ENCODE results near the gene SH2D7.

Gene SH2D7

DNA sequence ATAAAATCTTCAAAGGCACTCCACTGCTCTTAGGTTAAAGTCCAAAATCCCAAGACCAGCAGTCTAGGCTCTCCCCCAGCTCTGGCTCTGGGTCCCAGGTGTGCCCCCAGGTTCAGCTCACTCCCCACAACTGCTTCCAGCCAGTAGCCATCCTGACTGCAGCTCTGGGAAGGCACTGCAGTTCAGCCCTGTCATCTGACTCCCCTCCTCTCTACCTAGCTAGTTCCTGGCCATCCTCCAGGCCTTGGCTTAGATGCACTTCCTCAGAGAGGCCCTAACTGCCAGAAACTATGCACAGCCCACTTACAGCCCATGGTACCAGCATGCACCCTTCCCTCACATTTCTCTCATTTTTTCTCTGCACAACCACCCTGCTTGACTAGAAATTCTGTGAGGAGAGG lies 40.4 kb upstream of the SH2D7 start:
- peak overlapping the region; percentile 37 for H3K27ac ChIP-seq (ENCODE audit: low read length)

DNA sequence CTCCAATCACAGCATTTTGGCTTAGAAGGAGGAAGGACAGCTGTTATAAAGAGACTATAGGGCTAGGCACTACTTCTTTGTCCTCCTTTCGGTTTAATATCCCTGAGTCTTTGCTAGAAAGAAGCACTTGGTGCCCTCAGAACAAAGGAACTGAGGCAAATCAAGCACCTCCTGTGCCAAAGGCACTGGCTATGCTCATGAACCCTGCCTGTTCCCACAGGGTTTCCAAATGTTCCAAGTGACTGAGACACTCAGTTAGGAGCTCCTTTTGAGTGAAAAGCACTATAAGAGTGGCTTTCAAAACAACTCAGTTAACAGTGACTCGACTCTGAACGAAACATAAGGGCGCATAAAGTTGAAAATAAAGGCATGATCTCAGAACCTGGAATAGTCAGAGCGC lies 39.8 kb upstream of the SH2D7 start:
- no peaks in the 10 kb centered on the region for H3K27me3 ChIP-seq (ENCODE audit: low read depth, low read length)
- no peaks in the 10 kb centered on the region for H3K9me3 ChIP-seq (ENCODE audit: control insufficient read depth in 1 of 2, low read length in 2 of 2)
- H3K4me1 ChIP-seq (ENCODE audit: control insufficient read depth in 1 of 2, insufficient read depth in 2 of 2, low read length in 2 of 2), result peaks cover 64 to 67% of the 10 kb centered on the region in 2 donors
- H3K27ac ChIP-seq (ENCODE audit: low read length), result peak overlapping the region; percentile 37
- H3K36me3 ChIP-seq (ENCODE audit: control insufficient read depth in 1 of 2, insufficient read depth in 2 of 2, low read length in 2 of 2), result peaks cover 0 to 22% of the 10 kb centered on the region in 2 donors
- no peak overlapping the region for H3K4me3 ChIP-seq (ENCODE audit: low read depth in 1 of 2, low read length in 2 of 2)

More for the DNA sequence above, 40.4 kb upstream of the SH2D7 start:
- H3K4me1 ChIP-seq (ENCODE audit: control insufficient read depth in 1 of 2, insufficient read depth in 2 of 2, low read length in 2 of 2), result peaks cover 68% of the 10 kb centered on the region in 2 donors
- H3K9me3 ChIP-seq (ENCODE audit: control insufficient read depth in 1 of 2, low read length in 2 of 2), result no peaks in the 10 kb centered on the region
- no peak overlapping the region for H3K4me3 ChIP-seq (ENCODE audit: low read depth in 1 of 2, low read length in 2 of 2)
- H3K27me3 ChIP-seq (ENCODE audit: low read depth, low read length), result no peaks in the 10 kb centered on the region
- H3K36me3 ChIP-seq (ENCODE audit: control insufficient read depth in 1 of 2, insufficient read depth in 2 of 2, low read length in 2 of 2), result peaks cover 0 to 22% of the 10 kb centered on the region in 2 donors

DNA sequence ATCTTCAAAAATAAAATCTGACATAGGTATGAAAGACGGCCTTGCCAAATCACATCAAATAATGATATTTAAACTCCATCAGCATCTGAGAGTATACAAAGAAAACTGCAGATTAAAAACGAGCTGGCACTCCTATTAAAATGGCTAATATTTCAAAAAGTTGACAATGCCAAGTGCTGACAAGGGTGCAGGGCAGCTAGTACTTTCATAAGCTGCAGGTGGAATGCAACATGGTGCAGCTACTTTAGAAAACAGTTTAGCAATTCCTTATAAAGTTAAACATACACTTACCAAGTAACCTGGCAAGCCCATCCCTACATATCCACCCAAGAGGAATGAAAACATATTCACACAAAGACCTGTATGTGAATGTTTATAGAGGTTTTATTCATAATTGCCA lies 37.8 kb upstream of the SH2D7 start:
- Histone ChIP-seq H3K36me3 (ENCODE audit: control insufficient read depth in 1 of 2, insufficient read depth in 2 of 2, low read length in 2 of 2) (peaks cover 0 to 22% of the 10 kb centered on the region in 2 donors), H3K4me1 (ENCODE audit: control insufficient read depth in 1 of 2, insufficient read depth in 2 of 2, low read length in 2 of 2) (peaks cover 59 to 60% of the 10 kb centered on the region in 2 donors), H3K9me3 (ENCODE audit: control insufficient read depth in 1 of 2, low read length in 2 of 2) (no peaks in the 10 kb centered on the region), H3K4me3 (ENCODE audit: low read depth in 1 of 2, low read length in 2 of 2) (no peak overlapping the region), H3K27me3 (ENCODE audit: low read depth, low read length) (no peaks in the 10 kb centered on the region), H3K27ac (ENCODE audit: low read length) (no peak overlapping the region)

DNA sequence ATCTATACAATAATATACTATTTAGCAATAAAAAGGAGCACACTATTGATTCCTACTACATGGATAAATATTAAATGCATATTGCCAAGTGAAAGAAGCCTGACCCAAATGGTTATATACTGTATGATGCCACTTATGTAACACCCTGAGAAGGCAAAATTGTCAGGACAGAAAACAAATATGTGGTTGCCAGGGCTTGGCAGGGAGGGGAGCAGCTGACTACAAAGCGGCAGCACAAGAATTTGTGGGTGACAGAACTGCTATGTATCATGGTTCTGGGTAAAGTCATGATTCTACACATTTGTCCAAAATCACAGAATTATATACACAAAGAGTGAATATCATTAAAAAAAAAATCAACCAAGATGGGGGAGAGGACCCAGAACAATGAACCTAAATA lies 37.4 kb upstream of the SH2D7 start:
- H3K27me3 ChIP-seq (ENCODE audit: low read depth, low read length), result no peaks in the 10 kb centered on the region
- H3K4me3 ChIP-seq (ENCODE audit: low read depth in 1 of 2, low read length in 2 of 2), result no peak overlapping the region
- H3K27ac ChIP-seq (ENCODE audit: low read length), result no peak overlapping the region
- no peaks in the 10 kb centered on the region for H3K9me3 ChIP-seq (ENCODE audit: control insufficient read depth in 1 of 2, low read length in 2 of 2)
- H3K4me1 ChIP-seq (ENCODE audit: control insufficient read depth in 1 of 2, insufficient read depth in 2 of 2, low read length in 2 of 2), result peaks cover 57 to 59% of the 10 kb centered on the region in 2 donors
- peaks cover 0 to 22% of the 10 kb centered on the region in 2 donors for H3K36me3 ChIP-seq (ENCODE audit: control insufficient read depth in 1 of 2, insufficient read depth in 2 of 2, low read length in 2 of 2)

DNA sequence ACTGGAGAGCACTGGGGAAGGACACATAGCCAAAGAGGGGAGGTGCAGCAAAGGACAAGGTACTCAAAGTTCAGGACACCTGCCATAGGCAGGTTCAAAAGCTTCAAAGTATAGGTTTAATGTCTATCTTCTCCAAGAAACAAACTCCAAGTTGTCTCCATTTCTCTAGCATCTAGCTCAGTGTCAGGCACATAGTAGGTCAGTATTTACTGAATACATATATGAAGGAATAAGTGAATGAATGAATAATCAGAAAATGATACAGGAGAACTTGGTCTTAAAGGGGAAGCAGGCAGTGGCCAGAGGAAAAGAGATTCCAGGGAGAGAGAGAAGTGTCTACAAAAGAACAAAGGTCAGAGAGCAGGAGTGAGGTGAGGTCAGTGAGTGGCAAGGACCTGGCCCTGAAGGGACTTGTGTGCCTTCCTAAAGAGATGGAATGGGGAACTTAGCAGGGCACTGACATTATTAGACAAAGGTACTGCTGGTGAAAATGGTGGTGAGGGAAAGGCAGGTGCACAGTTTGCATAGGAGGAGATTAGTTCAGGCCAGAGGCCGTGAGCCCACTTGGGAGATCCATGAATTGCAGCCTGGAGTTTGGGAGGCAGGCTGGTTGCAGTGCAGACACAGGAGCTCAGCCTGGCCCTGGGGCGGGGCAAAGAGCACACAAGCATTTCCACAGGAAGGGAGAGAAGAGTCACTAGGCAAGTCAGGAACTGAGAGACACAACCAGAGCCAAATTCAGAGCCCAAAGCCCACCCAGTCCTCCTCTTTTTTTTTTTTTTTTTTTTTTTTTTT lies 36.2 kb upstream of the SH2D7 start:
- Histone ChIP-seq H3K9me3 (ENCODE audit: control insufficient read depth in 1 of 2, low read length in 2 of 2) (no peaks in the 10 kb centered on the region), H3K4me1 (ENCODE audit: control insufficient read depth in 1 of 2, insufficient read depth in 2 of 2, low read length in 2 of 2) (peaks cover 46 to 52% of the 10 kb centered on the region in 2 donors), H3K27ac (ENCODE audit: low read length) (peak overlapping the region; percentile 71), H3K36me3 (ENCODE audit: control insufficient read depth in 1 of 2, insufficient read depth in 2 of 2, low read length in 2 of 2) (peaks cover 0 to 22% of the 10 kb centered on the region in 2 donors), H3K27me3 (ENCODE audit: low read depth, low read length) (no peaks in the 10 kb centered on the region), H3K4me3 (ENCODE audit: low read depth in 1 of 2, low read length in 2 of 2) (no peak overlapping the region)

DNA sequence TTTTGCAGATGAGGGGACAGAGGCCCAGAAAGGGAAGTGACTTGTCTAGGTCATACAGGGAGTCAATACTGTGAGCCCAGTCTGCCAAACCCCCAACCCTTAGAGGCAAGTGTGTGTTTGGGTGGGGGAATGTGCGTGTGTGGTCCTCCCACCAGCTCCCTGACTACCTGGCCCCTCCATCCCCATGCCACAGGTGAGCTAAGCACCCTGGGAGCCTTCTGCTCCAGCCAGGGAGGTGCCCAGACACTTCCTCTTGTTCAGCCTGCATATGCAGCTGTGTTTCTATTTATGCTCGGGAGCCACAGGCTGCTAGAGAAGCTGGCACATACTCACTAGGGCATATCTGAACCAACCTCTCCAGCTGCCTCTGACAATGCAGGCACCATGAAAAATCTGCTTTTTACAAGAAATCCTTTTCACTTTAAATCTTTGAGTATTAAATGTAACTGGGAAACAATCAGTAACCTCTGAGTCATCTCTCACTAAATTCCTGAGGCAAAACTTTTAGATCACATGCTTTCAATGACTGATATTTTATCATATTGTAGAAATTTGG lies 35.6 kb upstream of the SH2D7 start:
- Histone ChIP-seq H3K36me3 (ENCODE audit: control insufficient read depth in 1 of 2, insufficient read depth in 2 of 2, low read length in 2 of 2) (peaks cover 0 to 22% of the 10 kb centered on the region in 2 donors), H3K4me1 (ENCODE audit: control insufficient read depth in 1 of 2, insufficient read depth in 2 of 2, low read length in 2 of 2) (peaks cover 45% of the 10 kb centered on the region in 2 donors), H3K27ac (ENCODE audit: low read length) (peak overlapping the region; percentile 71), H3K4me3 (ENCODE audit: low read depth in 1 of 2, low read length in 2 of 2) (peak overlapping the region in 1 of 2 donors; percentile 9), H3K9me3 (ENCODE audit: control insufficient read depth in 1 of 2, low read length in 2 of 2) (no peaks in the 10 kb centered on the region), H3K27me3 (ENCODE audit: low read depth, low read length) (no peaks in the 10 kb centered on the region)

DNA sequence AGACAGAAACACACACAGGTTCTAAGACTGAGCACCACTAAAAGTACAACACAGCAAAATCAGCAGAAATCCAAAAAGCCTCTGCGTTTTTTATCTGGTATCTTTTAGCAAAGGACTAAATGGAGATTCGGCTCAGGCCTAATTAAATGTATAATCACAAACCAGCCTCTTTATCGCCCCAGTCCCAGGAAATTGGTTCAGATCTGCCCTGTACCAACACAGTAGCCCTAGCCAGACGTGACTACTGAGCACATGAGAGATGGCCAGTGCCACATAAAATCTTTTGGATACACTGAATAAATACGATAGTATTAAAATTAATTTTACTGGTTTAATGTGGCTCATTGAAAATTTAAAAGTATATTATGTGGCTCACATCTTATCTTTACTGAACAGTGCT lies 34.6 kb upstream of the SH2D7 start:
- peak overlapping the region; percentile 44 for H3K27ac ChIP-seq (ENCODE audit: low read length)
- H3K27me3 ChIP-seq (ENCODE audit: low read depth, low read length), result no peaks in the 10 kb centered on the region
- H3K4me3 ChIP-seq (ENCODE audit: low read depth in 1 of 2, low read length in 2 of 2), result no peak overlapping the region
- peaks cover 0 to 14% of the 10 kb centered on the region in 2 donors for H3K36me3 ChIP-seq (ENCODE audit: control insufficient read depth in 1 of 2, insufficient read depth in 2 of 2, low read length in 2 of 2)
- H3K4me1 ChIP-seq (ENCODE audit: control insufficient read depth in 1 of 2, insufficient read depth in 2 of 2, low read length in 2 of 2), result peaks cover 40 to 45% of the 10 kb centered on the region in 2 donors
- H3K9me3 ChIP-seq (ENCODE audit: control insufficient read depth in 1 of 2, low read length in 2 of 2), result no peaks in the 10 kb centered on the region

DNA sequence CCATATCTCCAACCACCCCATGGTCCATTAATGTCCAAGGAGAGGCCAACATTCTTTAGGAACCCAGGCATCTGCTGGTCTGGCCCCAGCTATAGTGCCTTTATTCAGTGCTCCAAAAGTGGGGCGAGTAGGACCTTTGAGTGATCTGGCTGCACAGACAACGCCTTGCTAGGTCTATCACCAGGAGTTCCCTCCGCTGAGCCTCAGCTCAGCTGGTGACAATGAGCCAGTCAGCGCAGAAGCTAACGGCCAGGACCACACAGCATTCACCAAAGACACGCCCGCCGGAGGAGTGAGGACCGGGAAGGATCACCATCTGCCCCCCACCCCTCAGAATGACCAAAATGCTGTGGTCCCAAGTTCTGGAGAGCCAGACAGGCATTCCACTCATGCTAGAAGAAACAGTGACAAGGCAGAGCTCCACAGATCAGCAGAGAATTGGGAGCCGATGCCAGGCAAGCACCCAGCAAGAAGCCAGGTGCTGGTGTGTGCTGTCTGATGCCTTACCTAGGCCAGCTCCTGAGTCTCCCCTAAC lies 33.9 kb upstream of the SH2D7 start:
- Histone ChIP-seq H3K27me3 (ENCODE audit: low read depth, low read length) (no peaks in the 10 kb centered on the region), H3K4me3 (ENCODE audit: low read depth in 1 of 2, low read length in 2 of 2) (no peak overlapping the region), H3K27ac (ENCODE audit: low read length) (peak overlapping the region; percentile 19), H3K9me3 (ENCODE audit: control insufficient read depth in 1 of 2, low read length in 2 of 2) (no peaks in the 10 kb centered on the region), H3K4me1 (ENCODE audit: control insufficient read depth in 1 of 2, insufficient read depth in 2 of 2, low read length in 2 of 2) (peaks cover 44 to 50% of the 10 kb centered on the region in 2 donors), H3K36me3 (ENCODE audit: control insufficient read depth in 1 of 2, insufficient read depth in 2 of 2, low read length in 2 of 2) (peaks cover 0 to 7% of the 10 kb centered on the region in 2 donors)

DNA sequence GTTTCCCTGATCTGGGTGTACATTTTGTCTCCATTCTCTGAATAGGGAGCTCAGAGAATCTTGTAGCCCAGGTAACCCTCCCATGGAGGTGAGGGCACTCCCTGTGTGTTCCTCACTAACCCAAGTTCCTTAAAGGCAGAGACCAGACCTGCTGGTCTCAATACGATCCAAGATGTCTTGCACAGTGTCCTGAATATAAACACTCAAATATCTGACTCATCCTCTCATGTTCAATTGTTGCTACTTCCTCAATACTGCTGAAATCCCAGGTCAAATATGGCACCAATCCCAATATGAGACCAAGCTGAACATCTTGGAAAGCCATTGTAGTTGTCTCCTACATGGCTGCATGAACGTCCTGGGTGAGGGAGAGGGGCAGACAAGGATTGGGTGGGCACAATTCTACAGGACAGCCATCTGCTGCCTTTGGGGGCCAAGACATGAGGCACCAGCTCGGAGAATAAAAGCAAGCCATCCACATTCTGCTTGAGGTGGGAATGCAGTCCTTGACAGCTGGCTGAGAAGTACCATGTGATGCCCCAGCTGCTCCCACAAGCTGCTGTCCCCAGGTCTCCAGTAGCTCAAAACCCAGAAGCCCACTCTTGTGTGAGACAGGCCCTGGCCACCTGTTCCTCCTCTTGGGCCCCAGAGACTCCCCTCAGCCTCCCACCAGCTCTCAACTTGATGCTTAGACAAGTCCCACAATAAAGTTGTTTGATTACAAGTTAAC lies 33.1 kb upstream of the SH2D7 start:
- Histone ChIP-seq H3K4me3 (ENCODE audit: low read depth in 1 of 2, low read length in 2 of 2) (no peak overlapping the region), H3K27ac (ENCODE audit: low read length) (peak overlapping the region; percentile 48), H3K9me3 (ENCODE audit: control insufficient read depth in 1 of 2, low read length in 2 of 2) (no peaks in the 10 kb centered on the region), H3K27me3 (ENCODE audit: low read depth, low read length) (no peaks in the 10 kb centered on the region), H3K36me3 (ENCODE audit: control insufficient read depth in 1 of 2, insufficient read depth in 2 of 2, low read length in 2 of 2) (no peaks in the 10 kb centered on the region), H3K4me1 (ENCODE audit: control insufficient read depth in 1 of 2, insufficient read depth in 2 of 2, low read length in 2 of 2) (peaks cover 52 to 58% of the 10 kb centered on the region in 2 donors)

DNA sequence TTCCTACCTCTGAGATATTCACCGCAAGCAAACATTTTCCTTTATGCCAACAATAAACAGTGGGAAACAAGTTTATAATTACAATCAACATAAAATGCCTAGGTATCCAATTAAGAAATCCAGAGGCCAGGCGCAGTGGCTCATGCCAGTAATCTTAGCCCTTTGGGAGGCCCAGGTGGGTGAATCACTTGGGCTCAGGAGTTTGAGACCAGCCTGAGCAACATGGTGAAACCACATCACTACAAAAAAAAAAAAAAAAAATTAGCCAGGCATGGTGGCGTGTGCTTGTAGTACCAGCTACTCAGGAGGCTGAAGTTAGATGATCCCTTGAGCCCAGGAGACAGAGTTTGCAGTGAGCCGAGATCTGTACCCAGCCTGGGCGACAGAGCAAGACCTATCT lies 32.1 kb upstream of the SH2D7 start:
- Histone ChIP-seq H3K9me3 (ENCODE audit: control insufficient read depth in 1 of 2, low read length in 2 of 2) (no peaks in the 10 kb centered on the region), H3K27me3 (ENCODE audit: low read depth, low read length) (no peaks in the 10 kb centered on the region), H3K4me1 (ENCODE audit: control insufficient read depth in 1 of 2, insufficient read depth in 2 of 2, low read length in 2 of 2) (peaks cover 54 to 68% of the 10 kb centered on the region in 2 donors), H3K27ac (ENCODE audit: low read length) (peak overlapping the region; percentile 48), H3K36me3 (ENCODE audit: control insufficient read depth in 1 of 2, insufficient read depth in 2 of 2, low read length in 2 of 2) (peaks cover 0 to 4% of the 10 kb centered on the region in 2 donors), H3K4me3 (ENCODE audit: low read depth in 1 of 2, low read length in 2 of 2) (no peak overlapping the region)

DNA sequence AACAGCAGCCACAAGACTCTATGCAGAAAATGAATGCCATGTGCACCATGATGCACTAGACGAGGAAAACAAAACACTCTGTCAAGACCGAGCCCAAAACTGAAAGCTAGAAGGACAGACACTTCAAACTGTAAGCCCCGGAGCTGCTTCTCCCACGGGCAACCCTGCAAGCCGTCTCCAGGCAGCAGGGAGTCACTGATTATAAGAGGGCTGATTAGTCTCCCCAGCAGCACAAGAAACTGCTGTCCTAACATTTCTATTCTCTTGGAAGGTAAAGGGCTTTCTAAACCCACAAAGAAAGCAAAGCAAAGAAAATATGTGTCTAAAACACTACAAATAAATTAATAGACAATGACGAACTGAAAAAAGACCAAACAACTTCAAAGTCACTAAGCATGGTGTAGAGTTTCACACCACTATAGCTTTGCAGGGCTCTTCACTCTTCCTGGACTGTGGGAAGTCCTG lies 30.4 kb upstream of the SH2D7 start:
- H3K9me3 ChIP-seq (ENCODE audit: control insufficient read depth in 1 of 2, low read length in 2 of 2), result no peaks in the 10 kb centered on the region
- H3K4me3 ChIP-seq (ENCODE audit: low read depth in 1 of 2, low read length in 2 of 2), result peak overlapping the region; percentile 8 to 33
- H3K36me3 ChIP-seq (ENCODE audit: control insufficient read depth in 1 of 2, insufficient read depth in 2 of 2, low read length in 2 of 2), result peaks cover 0 to 5% of the 10 kb centered on the region in 2 donors
- H3K27ac ChIP-seq (ENCODE audit: low read length), result peak overlapping the region; percentile 74
- no peaks in the 10 kb centered on the region for H3K27me3 ChIP-seq (ENCODE audit: low read depth, low read length)
- peaks cover 43 to 68% of the 10 kb centered on the region in 2 donors for H3K4me1 ChIP-seq (ENCODE audit: control insufficient read depth in 1 of 2, insufficient read depth in 2 of 2, low read length in 2 of 2)
